Mononuclear cell (primary cell): ENCODE results near the gene ARHGAP45. TPM values are rescaled to one million over a fixed set of nuclear protein-coding genes. Genes with fewer than 3 reads are reported as not detected.

ENCODE experiments used
- H3K27me3 ChIP-seq: 2 replicates; pipeline ENCODE4 v1.6.0; 2011; ENCODE audit warnings: low read length, control low read depth; ENCODE audit not compliant: insufficient read depth
- H3K4me1 ChIP-seq: 2 replicates; pipeline ENCODE4 v1.5.1; 2011; ENCODE audit warnings: mild to moderate bottlenecking, low read length, control low read depth; ENCODE audit not compliant: insufficient read depth
- H3K4me3 ChIP-seq: 2 replicates; pipeline ENCODE4 v1.5.1; 2011; ENCODE audit warnings: mild to moderate bottlenecking, low read length, moderate library complexity
- H3K9me3 ChIP-seq: 2 replicates; pipeline ENCODE4 v1.5.1; 2011; ENCODE audit warnings: low read depth, mild to moderate bottlenecking, control low read depth, low read length
- total RNA-seq: library from RNA; depleted of rRNA; stranded (reverse); fragments of >200 nt; gene quantifications from one replicate; pipeline ENCODE4 v1.2.3, GENCODE V29; 2012

Gene ARHGAP45
- total RNA-seq, 1 donor = 261 TPM

- Histone ChIP-seq H3K4me3 (no peak overlapping the region), H3K4me1 (peaks cover 12% of the 10 kb centered on the region), H3K9me3 (no peaks in the 10 kb centered on the region), H3K27me3 (no peaks in the 10 kb centered on the region)
These were observed 48.9 kb downstream of the ARHGAP45 start for GRCh38 chr19:1115646-1116420.

GRCh38 chr19:1116726-1117581 lies 50.0 kb downstream of the ARHGAP45 start:
- H3K27me3 ChIP-seq = no peaks in the 10 kb centered on the region
- H3K4me1 ChIP-seq = peaks cover 12% of the 10 kb centered on the region
- no peaks in the 10 kb centered on the region for H3K9me3 ChIP-seq
- no peak overlapping the region for H3K4me3 ChIP-seq

- no peaks in the 10 kb centered on the region for H3K9me3 ChIP-seq
These were observed 50.7 kb downstream of the ARHGAP45 start for GRCh38 chr19:1117654-1118053.

GRCh38 chr19:1118999-1119398 lies 52.0 kb downstream of the ARHGAP45 start:
- Histone ChIP-seq H3K4me1 (peaks cover 2% of the 10 kb centered on the region), H3K9me3 (no peaks in the 10 kb centered on the region), H3K27me3 (no peaks in the 10 kb centered on the region), H3K4me3 (no peak overlapping the region)

More at GRCh38 chr19:1117654-1118053, 50.7 kb downstream of the ARHGAP45 start:
- H3K27me3 ChIP-seq = no peaks in the 10 kb centered on the region
- peaks cover 12% of the 10 kb centered on the region for H3K4me1 ChIP-seq
- no peak overlapping the region for H3K4me3 ChIP-seq

GRCh38 chr19:1119475-1120217 lies 52.7 kb downstream of the ARHGAP45 start:
- no peaks in the 10 kb centered on the region for H3K9me3 ChIP-seq
- H3K4me1 ChIP-seq = no peaks in the 10 kb centered on the region
- H3K27me3 ChIP-seq = no peaks in the 10 kb centered on the region
- no peak overlapping the region for H3K4me3 ChIP-seq

GRCh38 chr19:1121395-1121794 lies 54.4 kb downstream of the ARHGAP45 start:
- Histone ChIP-seq H3K27me3 (no peaks in the 10 kb centered on the region), H3K4me3 (no peak overlapping the region), H3K9me3 (no peaks in the 10 kb centered on the region), H3K4me1 (no peaks in the 10 kb centered on the region)

GRCh38 chr19:1122021-1122971 lies 55.3 kb downstream of the ARHGAP45 start:
- no peaks in the 10 kb centered on the region for H3K9me3 ChIP-seq
- H3K4me3 ChIP-seq = no peak overlapping the region
- H3K4me1 ChIP-seq = no peaks in the 10 kb centered on the region
- no peaks in the 10 kb centered on the region for H3K27me3 ChIP-seq

GRCh38 chr19:1122972-1123363 lies 56.0 kb downstream of the ARHGAP45 start:
- H3K4me3 ChIP-seq = no peak overlapping the region
- no peaks in the 10 kb centered on the region for H3K9me3 ChIP-seq
- H3K27me3 ChIP-seq = no peaks in the 10 kb centered on the region
- H3K4me1 ChIP-seq = no peaks in the 10 kb centered on the region

GRCh38 chr19:1123381-1123780 lies 56.4 kb downstream of the ARHGAP45 start:
- Histone ChIP-seq H3K9me3 (no peaks in the 10 kb centered on the region), H3K4me1 (no peaks in the 10 kb centered on the region), H3K27me3 (no peaks in the 10 kb centered on the region), H3K4me3 (no peak overlapping the region)

GRCh38 chr19:1123885-1124677 lies 57.1 kb downstream of the ARHGAP45 start:
- Histone ChIP-seq H3K27me3 (no peaks in the 10 kb centered on the region), H3K4me3 (no peak overlapping the region), H3K9me3 (no peaks in the 10 kb centered on the region), H3K4me1 (no peaks in the 10 kb centered on the region)

- Histone ChIP-seq H3K27me3 (no peaks in the 10 kb centered on the region), H3K4me3 (no peak overlapping the region), H3K9me3 (no peaks in the 10 kb centered on the region), H3K4me1 (peaks cover 17% of the 10 kb centered on the region)
These were observed 58.9 kb downstream of the ARHGAP45 start for GRCh38 chr19:1125601-1126467.

- Histone ChIP-seq H3K4me3 (no peak overlapping the region), H3K4me1 (peaks cover 26% of the 10 kb centered on the region), H3K27me3 (no peaks in the 10 kb centered on the region), H3K9me3 (no peaks in the 10 kb centered on the region)
These were observed 60.2 kb downstream of the ARHGAP45 start for GRCh38 chr19:1126984-1127760.
